Stomach (tissue), 4 donors: Measurements from ENCODE around the gene ZNF831.

Experiments
- EP300 ChIP-seq: sonication (generic); formaldehyde crosslinking; IDR thresholded peaks from one replicate; pipeline ENCODE4 v1.6.1; 2017; ENCODE audit warnings: antibody characterized with exemption
- POLR2A ChIP-seq, 4 donors: fragments of 450-650 bp; IDR thresholded peaks; one replicate each; pipeline ENCODE4 v1.6.1; 2016; ENCODE audit warnings: antibody characterized with exemption in 4 of 4, control low read depth in 2 of 4, mild to moderate bottlenecking in 1 of 4, moderate library complexity in 1 of 4
- TF ChIP-seq, protein P1 (sequence below), 7 experiments: fragments of 450-650 bp in 4 of 7; fragments of 200-600 bp in 3 of 7; sonication (generic) in 3 of 7; IDR thresholded peaks; one replicate each; pipeline ENCODE4 v1.5.1; 2016 to 2019; ENCODE audit warnings: antibody characterized with exemption in 7 of 7, control low read depth in 2 of 7, mild to moderate bottlenecking in 1 of 7

DNA sequence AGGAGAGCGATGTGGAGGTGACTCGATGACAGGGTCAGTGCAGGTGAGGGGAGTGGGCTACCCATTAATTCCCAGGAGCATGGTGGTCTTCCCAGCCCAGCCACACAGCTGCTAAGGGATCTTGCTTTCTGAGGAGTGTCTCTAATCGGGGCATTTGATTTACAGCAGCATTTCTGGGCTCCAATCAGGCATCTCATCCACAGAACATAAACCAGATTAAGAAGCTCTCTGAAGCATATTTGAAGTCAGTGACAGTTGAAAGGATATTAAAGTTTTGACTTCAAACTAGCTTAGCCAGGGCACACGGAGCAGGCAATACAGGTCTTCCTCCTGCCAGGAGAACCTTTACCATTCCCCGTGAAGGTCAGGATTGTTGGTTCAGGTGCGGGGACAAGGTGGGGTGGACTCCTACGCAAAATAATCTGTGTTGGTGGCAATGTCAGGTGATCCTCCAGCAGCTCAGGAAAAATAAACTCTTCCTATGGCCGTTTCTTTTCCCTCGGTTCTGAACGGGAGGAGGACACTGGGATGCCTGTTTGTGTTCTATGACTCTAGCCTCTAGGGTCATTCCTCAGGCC is 39.9 kb upstream of the ZNF831 start:
- TF ChIP-seq EP300: no peak
- TF ChIP-seq POLR2A (IDR thresholded peaks at IDR 0.05): no peak
- TF ChIP-seq, protein P1, sequence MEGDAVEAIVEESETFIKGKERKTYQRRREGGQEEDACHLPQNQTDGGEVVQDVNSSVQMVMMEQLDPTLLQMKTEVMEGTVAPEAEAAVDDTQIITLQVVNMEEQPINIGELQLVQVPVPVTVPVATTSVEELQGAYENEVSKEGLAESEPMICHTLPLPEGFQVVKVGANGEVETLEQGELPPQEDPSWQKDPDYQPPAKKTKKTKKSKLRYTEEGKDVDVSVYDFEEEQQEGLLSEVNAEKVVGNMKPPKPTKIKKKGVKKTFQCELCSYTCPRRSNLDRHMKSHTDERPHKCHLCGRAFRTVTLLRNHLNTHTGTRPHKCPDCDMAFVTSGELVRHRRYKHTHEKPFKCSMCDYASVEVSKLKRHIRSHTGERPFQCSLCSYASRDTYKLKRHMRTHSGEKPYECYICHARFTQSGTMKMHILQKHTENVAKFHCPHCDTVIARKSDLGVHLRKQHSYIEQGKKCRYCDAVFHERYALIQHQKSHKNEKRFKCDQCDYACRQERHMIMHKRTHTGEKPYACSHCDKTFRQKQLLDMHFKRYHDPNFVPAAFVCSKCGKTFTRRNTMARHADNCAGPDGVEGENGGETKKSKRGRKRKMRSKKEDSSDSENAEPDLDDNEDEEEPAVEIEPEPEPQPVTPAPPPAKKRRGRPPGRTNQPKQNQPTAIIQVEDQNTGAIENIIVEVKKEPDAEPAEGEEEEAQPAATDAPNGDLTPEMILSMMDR (IDR thresholded peaks at IDR 0.05): no peak
